T-helper 17 cell (primary cell): ENCODE measurements around the gene TACC2. TPM values are rescaled to one million over a fixed set of nuclear protein-coding genes. Genes with fewer than 3 reads are reported as not detected.

Source experiments
- ATAC-seq: fragments of 150-1000 bp; cut with Tn5 transposase; 2 replicates; pipeline ENCODE4 v1.10.0; 2021; ENCODE audit warnings: mild to moderate bottlenecking, moderate library complexity
- DNase-seq, 3 donors: peaks; one replicate each; pipeline versions ENCODE4 v3.0.0 to v3.0.0-alpha.2; 2020 to 2021
- H3K9me3 ChIP-seq: one replicate; pipeline ENCODE4 v1.7.0; 2013; ENCODE audit warnings: low read length, mild to moderate bottlenecking; ENCODE audit not compliant: control insufficient read depth, poor library complexity, severe bottlenecking
- H3K27ac Mint-ChIP-seq: one replicate; pipeline ENCODE4 v1.8.0; 2022; ENCODE audit warnings: mild to moderate bottlenecking, moderate library complexity, mixed read lengths
- H3K27me3 Mint-ChIP-seq: one replicate; pipeline ENCODE4 v1.8.0; 2022; ENCODE audit warnings: mixed read lengths
- H3K36me3 Mint-ChIP-seq: one replicate; pipeline ENCODE4 v1.8.0; 2022; ENCODE audit warnings: low read depth, mixed read lengths
- H3K4me1 Mint-ChIP-seq: one replicate; pipeline ENCODE4 v1.8.0; 2022; ENCODE audit warnings: mild to moderate bottlenecking, mixed read lengths
- H3K4me3 Mint-ChIP-seq: one replicate; pipeline ENCODE4 v1.8.0; 2022; ENCODE audit warnings: mild to moderate bottlenecking, moderate library complexity, mixed read lengths
- total RNA-seq, 4 donors: library from RNA in 2 of 4; stranded (reverse) in 2 of 4; gene quantifications; one replicate each; pipeline ENCODE4 v1.2.3 and lab custom pipeline; 2022 to 2026

The TACC2 gene
- total RNA-seq, 2 donors from 2014 or later: not detected

DNA sequence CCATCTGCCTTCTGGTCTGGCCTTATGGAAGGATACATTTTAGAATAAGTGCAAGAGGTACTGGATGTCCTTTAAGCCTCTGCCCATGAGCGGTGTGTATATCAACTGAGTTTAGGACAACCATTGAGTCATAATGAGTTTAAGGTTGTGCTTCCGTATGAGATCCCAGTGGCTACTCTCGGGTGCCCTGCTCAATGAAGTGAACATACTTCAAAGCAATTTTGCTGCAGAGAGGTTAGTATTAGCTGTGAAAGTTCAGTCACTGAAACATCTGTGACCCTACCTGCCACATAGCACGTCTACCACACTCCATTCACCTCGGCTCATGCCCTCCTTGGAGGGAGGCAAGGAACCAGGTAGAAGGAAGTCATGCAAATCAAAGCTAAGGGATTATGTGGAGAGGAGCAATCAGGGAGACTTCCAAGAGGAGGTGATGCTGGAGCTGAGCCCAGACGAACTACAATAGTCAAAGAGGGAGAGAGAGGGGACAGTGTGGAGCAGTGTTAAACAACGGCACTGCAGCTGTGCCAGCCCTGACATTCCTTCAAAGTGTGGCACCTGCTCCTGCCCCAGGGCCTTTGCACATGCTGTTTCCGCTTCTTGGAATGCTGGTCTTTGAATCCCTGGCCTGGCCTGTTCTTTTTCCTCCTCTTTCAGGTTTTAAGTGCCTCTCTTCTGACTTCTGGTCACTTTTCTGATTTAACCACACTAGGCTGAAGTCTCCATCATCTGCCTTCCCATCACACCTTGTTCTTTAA lies 307.6 kb downstream of the TACC2 start:
- Mint-ChIP-seq H3K27me3 (peaks cover 29% of the 10 kb centered on the region), H3K36me3 (no peaks in the 10 kb centered on the region), H3K4me1 (peaks cover 16% of the 10 kb centered on the region), H3K4me3 (no peak overlapping the region), H3K27ac (no peak overlapping the region)
- no peaks in the 10 kb centered on the region for H3K9me3 ChIP-seq
- DNase-seq (no peak), ATAC-seq (no peak)

- Mint-ChIP-seq H3K27ac (no peak overlapping the region), H3K27me3 (peaks cover 34% of the 10 kb centered on the region), H3K4me3 (no peak overlapping the region), H3K36me3 (no peaks in the 10 kb centered on the region), H3K4me1 (peaks cover 16% of the 10 kb centered on the region)
- H3K9me3 ChIP-seq: no peaks in the 10 kb centered on the region
- ATAC-seq: no peak
- no peak for DNase-seq
Observed at GRCh38 chr10:122297583-122297982, 308.6 kb downstream of the TACC2 start.

DNA sequence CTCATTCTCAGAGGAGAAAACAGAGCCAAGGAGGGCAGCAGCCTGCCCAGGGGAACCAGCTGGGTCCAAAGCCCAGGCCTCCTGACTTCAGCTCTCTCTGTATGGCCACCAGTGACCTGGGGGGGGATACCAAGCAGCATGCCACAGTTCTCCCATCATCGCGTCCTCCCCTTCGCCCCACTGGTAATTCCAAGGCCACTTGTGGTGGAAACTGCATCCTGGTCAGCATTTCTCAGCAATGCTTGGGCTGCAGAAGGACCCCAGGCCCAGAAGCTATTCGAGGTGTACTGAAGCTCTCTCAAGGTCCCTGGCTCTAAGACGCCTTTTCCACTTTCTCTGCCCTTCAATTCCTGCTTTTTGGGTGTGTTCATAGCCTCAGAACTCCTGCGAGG lies 309.2 kb downstream of the TACC2 start:
- DNase-seq (no peak), ATAC-seq (no peak)
- Mint-ChIP-seq H3K36me3 (no peaks in the 10 kb centered on the region), H3K4me1 (peaks cover 15% of the 10 kb centered on the region), H3K27me3 (peaks cover 34% of the 10 kb centered on the region), H3K27ac (no peak overlapping the region), H3K4me3 (no peak overlapping the region)
- no peaks in the 10 kb centered on the region for H3K9me3 ChIP-seq

DNA sequence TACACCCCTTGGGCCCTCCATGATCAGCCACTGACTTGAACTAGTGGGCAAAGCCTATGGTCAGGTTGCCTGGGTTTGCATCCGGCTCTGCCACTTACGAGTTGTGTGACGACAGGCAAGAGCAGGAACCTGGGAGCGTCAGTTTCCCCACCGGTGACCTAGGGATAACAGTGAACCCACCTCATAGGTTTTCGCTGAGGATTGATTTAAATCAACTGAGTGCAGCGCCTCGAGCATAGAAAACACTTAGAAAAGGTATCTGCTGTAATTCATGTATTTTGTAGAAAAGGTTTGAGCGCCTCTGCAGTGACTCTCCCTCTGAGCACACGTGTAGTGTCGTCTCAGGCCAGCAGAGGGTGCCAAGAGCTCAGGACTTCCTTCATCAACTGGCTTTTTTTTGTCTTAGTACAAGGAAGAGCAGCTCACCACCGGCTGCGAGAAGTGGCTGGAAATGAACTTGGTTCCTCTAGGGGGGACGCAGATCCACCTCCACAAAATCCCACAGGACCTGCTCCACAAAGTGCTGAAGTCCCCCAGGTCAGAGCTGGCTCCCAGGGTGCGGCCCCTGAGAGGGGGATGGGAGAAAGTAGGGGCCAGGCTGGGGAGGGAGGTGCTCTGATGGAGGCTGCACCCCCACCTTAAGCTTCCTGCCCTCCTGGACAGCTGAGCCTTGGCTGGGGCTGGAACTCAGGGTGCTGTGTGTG lies 309.8 kb downstream of the TACC2 start:
- H3K27ac Mint-ChIP-seq: no peak overlapping the region
- H3K9me3 ChIP-seq: no peaks in the 10 kb centered on the region
- peaks cover 34% of the 10 kb centered on the region for H3K27me3 Mint-ChIP-seq
- DNase-seq (peak; percentile 26 to 51 (median 44)), ATAC-seq (peak; percentile 90)
- H3K4me3 Mint-ChIP-seq: no peak overlapping the region
- H3K36me3 Mint-ChIP-seq: no peaks in the 10 kb centered on the region
- peaks cover 13% of the 10 kb centered on the region for H3K4me1 Mint-ChIP-seq

DNA sequence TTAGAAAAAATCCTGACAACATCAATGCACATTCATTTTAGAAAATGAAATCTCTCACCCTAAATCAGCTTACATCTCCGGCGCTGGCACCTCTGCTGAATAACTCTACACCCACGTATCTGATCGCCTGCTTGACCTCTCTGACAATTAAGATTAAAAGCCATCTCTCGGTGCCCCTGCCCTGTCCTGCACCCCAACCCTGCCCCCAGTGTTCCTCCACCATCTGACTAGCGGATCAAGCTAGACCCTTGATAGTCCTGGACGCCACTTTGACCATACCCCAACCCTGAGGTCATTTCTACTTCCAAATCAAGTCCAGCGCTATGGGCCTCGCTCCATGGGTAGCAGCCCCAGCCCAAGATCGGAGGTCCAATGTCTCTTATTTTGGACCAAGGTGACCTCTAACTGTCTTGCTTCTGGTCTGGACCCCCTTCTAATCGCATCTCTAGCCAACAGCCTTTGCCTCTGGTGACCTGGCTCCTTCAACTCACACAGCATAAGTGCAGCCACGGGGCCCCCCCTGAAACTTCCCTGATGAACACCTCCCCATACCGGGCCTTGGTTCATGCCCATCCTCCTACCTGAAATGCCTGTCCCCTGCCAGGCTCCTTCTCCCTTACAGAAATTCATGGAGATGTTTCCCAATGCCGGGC lies 310.6 kb downstream of the TACC2 start:
- Mint-ChIP-seq H3K36me3 (no peaks in the 10 kb centered on the region), H3K4me3 (no peak overlapping the region), H3K4me1 (peaks cover 13% of the 10 kb centered on the region), H3K27me3 (peaks cover 34% of the 10 kb centered on the region), H3K27ac (no peak overlapping the region)
- ATAC-seq: no peak
- no peak for DNase-seq
- H3K9me3 ChIP-seq: no peaks in the 10 kb centered on the region

- Mint-ChIP-seq H3K27ac (no peak overlapping the region), H3K4me3 (no peak overlapping the region), H3K27me3 (peaks cover 34% of the 10 kb centered on the region), H3K4me1 (peaks cover 5% of the 10 kb centered on the region), H3K36me3 (no peaks in the 10 kb centered on the region)
- peak in 1 of 3 donors; percentile 36 for DNase-seq
- H3K9me3 ChIP-seq: no peaks in the 10 kb centered on the region
- no peak for ATAC-seq
Observed at GRCh38 chr10:122301055-122301810, 312.3 kb downstream of the TACC2 start.

DNA sequence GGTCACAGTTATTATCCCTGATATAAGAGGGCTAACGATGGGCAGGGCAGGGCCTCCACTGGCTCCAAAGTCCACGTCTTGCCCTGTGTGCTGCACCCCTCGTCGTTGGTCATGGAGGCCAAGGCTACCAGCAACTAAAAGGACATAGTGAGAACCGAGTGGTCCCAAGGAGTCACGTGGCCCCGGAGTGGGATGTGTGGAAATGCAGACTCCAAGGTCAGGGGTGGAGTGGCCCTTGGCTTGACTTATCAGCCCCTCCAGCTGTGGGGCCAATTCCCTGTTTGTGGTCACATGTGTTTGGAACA lies 312.8 kb downstream of the TACC2 start:
- peaks cover 5% of the 10 kb centered on the region for H3K4me1 Mint-ChIP-seq
- H3K27ac Mint-ChIP-seq: no peak overlapping the region
- H3K27me3 Mint-ChIP-seq: peaks cover 34% of the 10 kb centered on the region
- no peak overlapping the region for H3K4me3 Mint-ChIP-seq
- no peaks in the 10 kb centered on the region for H3K36me3 Mint-ChIP-seq
- ATAC-seq (no peak), DNase-seq (no peak)
- no peaks in the 10 kb centered on the region for H3K9me3 ChIP-seq

- H3K4me1 Mint-ChIP-seq: peaks cover 5% of the 10 kb centered on the region
- H3K4me3 Mint-ChIP-seq: no peak overlapping the region
- peaks cover 29% of the 10 kb centered on the region for H3K27me3 Mint-ChIP-seq
- ATAC-seq: no peak
- H3K9me3 ChIP-seq: no peaks in the 10 kb centered on the region
- H3K27ac Mint-ChIP-seq: no peak overlapping the region
- DNase-seq: no peak
- H3K36me3 Mint-ChIP-seq: no peaks in the 10 kb centered on the region
Observed at GRCh38 chr10:122302315-122302714, 313.4 kb downstream of the TACC2 start.

DNA sequence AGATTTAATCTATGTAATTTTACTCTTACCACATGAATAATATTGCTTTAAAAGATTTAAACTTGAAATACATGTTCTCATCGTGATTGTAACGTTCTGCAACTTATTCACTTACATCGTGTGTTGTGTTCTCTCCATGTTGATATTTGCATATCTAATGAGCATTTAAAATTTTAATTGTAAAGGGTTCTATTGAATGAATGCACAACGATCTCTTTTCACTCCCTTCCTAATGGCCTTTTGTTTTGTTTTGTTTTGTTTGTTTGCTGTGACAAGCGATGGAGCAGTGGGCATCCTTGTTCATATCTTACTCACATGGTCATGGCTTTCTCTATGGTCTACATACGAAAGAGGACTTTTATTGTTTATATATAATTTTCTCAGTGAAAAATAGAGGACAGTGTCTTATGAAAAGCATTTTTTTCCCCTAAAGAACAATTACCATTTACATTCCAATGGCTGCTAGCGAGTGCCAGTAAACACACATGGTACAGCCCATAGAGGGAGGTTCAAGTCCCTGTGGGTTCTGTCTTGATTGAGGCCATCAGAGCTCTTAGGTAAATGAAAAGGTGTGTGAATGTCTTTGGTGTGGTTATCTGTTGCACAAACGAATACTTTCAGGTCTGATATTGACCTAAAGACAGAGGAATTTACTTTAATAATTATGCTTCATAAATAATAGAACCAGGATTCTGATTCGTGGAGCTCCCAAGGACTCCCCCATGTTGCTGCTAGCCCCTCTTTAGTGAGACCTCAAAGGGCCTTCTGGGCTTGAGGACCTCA lies 314.5 kb downstream of the TACC2 start:
- Mint-ChIP-seq H3K4me1 (peaks cover 5% of the 10 kb centered on the region), H3K27ac (no peak overlapping the region), H3K36me3 (no peaks in the 10 kb centered on the region), H3K27me3 (peaks cover 23% of the 10 kb centered on the region), H3K4me3 (no peak overlapping the region)
- DNase-seq (no peak), ATAC-seq (no peak)
- no peaks in the 10 kb centered on the region for H3K9me3 ChIP-seq

Other genes starting within 250 kb of the TACC2 start
- gene ATE1, start 61.1 kb upstream of the TACC2 start, total RNA-seq: 10 to 100 TPM; 23.2 to 23.4 TPM
- gene NSMCE4A, start 13.9 kb upstream of the TACC2 start, total RNA-seq: 10 to 100 TPM; 37.0 to 37.4 TPM